ENCODE measurements around the gene CLEC4F. TPM values are rescaled to one million over a fixed set of nuclear protein-coding genes. Genes with fewer than 3 reads are reported as not detected.

The CLEC4F gene
- total RNA-seq, 1 experiment from 2014 or later: not detected

- Histone ChIP-seq H3K23ac (ENCODE audit: insufficient read length, low read depth, low read length) (no peak overlapping the region), H3K9ac (ENCODE audit: extremely low read depth, insufficient read length, low read length) (no peak overlapping the region), H3K9me3 (ENCODE audit: control insufficient read depth, low read depth, low read length) (no peaks in the 10 kb centered on the region), H2BK120ac (ENCODE audit: low read depth, low read length, poor library complexity, severe bottlenecking) (no peak overlapping the region), H3K23me2 (ENCODE audit: insufficient read length, low read depth, low read length, poor library complexity, severe bottlenecking) (peaks cover 5% of the 10 kb centered on the region), H4K5ac (ENCODE audit: insufficient read length, low read depth, low read length) (no peak overlapping the region), H4K91ac (ENCODE audit: insufficient read length, low read depth, low read length) (no peak overlapping the region), H2BK5ac (ENCODE audit: insufficient read length, low read length) (no peak overlapping the region), H3K79me1 (ENCODE audit: insufficient read depth, low read depth, low read length, poor library complexity, severe bottlenecking) (no peaks in the 10 kb centered on the region), H3K4me2 (ENCODE audit: insufficient read depth, insufficient read length, low read length) (no peak overlapping the region), H2BK20ac (ENCODE audit: low read depth, low read length, poor library complexity, severe bottlenecking) (no peak overlapping the region), H2AK5ac (ENCODE audit: insufficient read length, low read length) (no peak overlapping the region), H3K56ac (ENCODE audit: insufficient read length, low read depth, low read length) (no peak overlapping the region), H3K4me1 (ENCODE audit: insufficient read depth, low read length) (peaks cover 13% of the 10 kb centered on the region; the same call in 1 of the 2 replicates), H2BK15ac (ENCODE audit: low read depth, low read length) (no peak overlapping the region), H4K8ac (replicated peaks; ENCODE audit: insufficient read length, low read depth, low read length) (no peak overlapping the region), H3K27ac (ENCODE audit: insufficient read length, low read depth, low read length) (no peak overlapping the region), H3T11ph (ENCODE audit: low read length) (no peak overlapping the region), H4K20me1 (ENCODE audit: control insufficient read depth, insufficient read depth, insufficient read length) (no peaks in the 10 kb centered on the region), H3K18ac (ENCODE audit: insufficient read length, low read depth, low read length) (no peak overlapping the region), H2BK12ac (ENCODE audit: insufficient read length, low read depth, low read length) (no peak overlapping the region), H3K4ac (ENCODE audit: low read depth, low read length) (no peak overlapping the region), H3K14ac (ENCODE audit: insufficient read depth, low read length) (no peak overlapping the region), H3K27me3 (ENCODE audit: insufficient read depth, low read length) (no peaks in the 10 kb centered on the region), H2AFZ (ENCODE audit: low read length) (no peak overlapping the region), H3K79me2 (ENCODE audit: insufficient read depth, low read length) (peaks cover 19% of the 10 kb centered on the region; the same call in 1 of the 2 replicates)
- no peak for TF ChIP-seq CTCF (conservative IDR thresholded peaks at IDR 0.05)
- no peak for DNase-seq
- Mint-ChIP-seq H3K9me3 (no peaks in the 10 kb centered on the region; a peak in 1 of 5 replicates), H3K27ac (peak overlapping the region in 1 of 3 experiments; percentile 50; a peak in 2 of 7 replicates), H3K4me3 (peak overlapping the region; percentile 25 to 79; a peak in 4 of 5 replicates), H3K27me3 (ENCODE audit: low read depth) (peaks cover 6% of the 10 kb centered on the region), H3K36me3 (ENCODE audit: insufficient read depth in 1 of 3, low read depth in 3 of 3) (peaks cover 0 to 2% (median under 1%) of the 10 kb centered on the region in 3 experiments; a peak in 4 of 7 replicates), H3K4me1 (peaks cover 45 to 56% of the 10 kb centered on the region in 2 experiments)
- no CpG with 5 or more reads among the region's 2 CpGs for WGBS (ENCODE audit: extremely low coverage, insufficient read length, low lambda C conversion rate)
Measured at GRCh38 chr2:70769450-70769849, 50.9 kb downstream of the CLEC4F start.
